Cardiac muscle cell (in vitro differentiated cells and primary cell): ENCODE measurements around the gene CRYBG2. TPM values are rescaled to one million over a fixed set of nuclear protein-coding genes. Genes with fewer than 3 reads are reported as not detected.

Experiments used
- DNase-seq, 2 donors: peaks; one replicate each; pipeline versions ENCODE4 v3.0.0 to v3.0.0-alpha.2; 2010 to 2017; ENCODE audit warnings: low read depth in 1 of 2, low spot score in 1 of 2
- H3K27ac ChIP-seq: fragments of 200-600 bp; sonication (generic); 2 replicates; pipeline ENCODE4 v1.5.1; 2016
- H3K27me3 ChIP-seq: fragments of 200-600 bp; sonication (generic); 2 replicates; pipeline ENCODE4 v1.6.0; 2016; ENCODE audit warnings: control low read depth
- H3K36me3 ChIP-seq: fragments of 200-600 bp; sonication (generic); 2 replicates; pipeline ENCODE4 v1.5.1; 2016; ENCODE audit warnings: control low read depth
- H3K4me1 ChIP-seq: fragments of 200-600 bp; sonication (generic); 2 replicates; pipeline ENCODE4 v1.8.1; 2017; ENCODE audit warnings: low read depth, mild to moderate bottlenecking, mixed run types
- H3K4me3 ChIP-seq: fragments of 200-600 bp; sonication (generic); 2 replicates; pipeline ENCODE4 v1.5.1; 2016; ENCODE audit warnings: mild to moderate bottlenecking
- H3K9me3 ChIP-seq: fragments of 200-600 bp; sonication (generic); 2 replicates; pipeline ENCODE4 v1.5.1; 2017; ENCODE audit warnings: low read depth, mild to moderate bottlenecking, control low read depth
- polyA plus RNA-seq: library from polyadenylated mRNA; unstranded; fragments of >200 nt; fragmentation: Nextera tagmentation; extraction: Ambion mirVana; gene quantifications from 2 replicates; pipeline ENCODE4 v1.2.1, GENCODE V29; 2016
- total RNA-seq: library from RNA; depleted of rRNA; stranded (reverse); fragments of >200 nt; gene quantifications from 2 replicates; pipeline ENCODE4 v1.2.3, GENCODE V29; 2016
- TF ChIP-seq, protein P1 (sequence below): IDR thresholded peaks from 2 replicates; pipeline ENCODE4 v1.5.1; 2012; ENCODE audit warnings: low read depth, mild to moderate bottlenecking, low read length

The CRYBG2 gene
- total and polyA plus RNA-seq, 2 experiments from 2014 or later = 0.06 to 1.7 TPM

DNA sequence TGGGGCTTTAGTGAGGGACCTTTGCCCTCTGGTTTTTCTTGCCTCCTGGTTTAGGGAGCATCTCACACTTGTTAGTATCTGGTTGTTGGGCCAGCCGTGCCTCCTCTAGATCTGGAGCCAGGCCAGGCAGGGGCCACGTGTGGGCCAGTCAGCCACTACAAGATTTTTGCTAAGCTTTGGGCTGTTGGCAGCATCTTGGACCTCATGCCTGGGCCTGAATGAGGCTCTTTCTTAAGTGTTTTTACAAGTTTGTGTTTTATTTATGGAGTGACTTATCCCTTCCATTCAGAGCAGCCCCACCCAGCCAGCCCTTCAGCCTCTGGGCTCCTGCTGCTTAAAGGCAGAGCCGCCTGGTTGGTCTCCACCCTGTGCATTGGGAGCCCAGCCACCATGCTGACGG is 75.6 kb downstream of the CRYBG2 start:
- Histone ChIP-seq H3K4me3 (no peak overlapping the region), H3K4me1 (peaks cover 13% of the 10 kb centered on the region), H3K36me3 (peaks cover 20% of the 10 kb centered on the region), H3K27me3 (no peaks in the 10 kb centered on the region), H3K9me3 (no peaks in the 10 kb centered on the region), H3K27ac (no peak overlapping the region)
- peak in 1 of 2 donors; percentile 52 for DNase-seq
- TF ChIP-seq, protein P1, sequence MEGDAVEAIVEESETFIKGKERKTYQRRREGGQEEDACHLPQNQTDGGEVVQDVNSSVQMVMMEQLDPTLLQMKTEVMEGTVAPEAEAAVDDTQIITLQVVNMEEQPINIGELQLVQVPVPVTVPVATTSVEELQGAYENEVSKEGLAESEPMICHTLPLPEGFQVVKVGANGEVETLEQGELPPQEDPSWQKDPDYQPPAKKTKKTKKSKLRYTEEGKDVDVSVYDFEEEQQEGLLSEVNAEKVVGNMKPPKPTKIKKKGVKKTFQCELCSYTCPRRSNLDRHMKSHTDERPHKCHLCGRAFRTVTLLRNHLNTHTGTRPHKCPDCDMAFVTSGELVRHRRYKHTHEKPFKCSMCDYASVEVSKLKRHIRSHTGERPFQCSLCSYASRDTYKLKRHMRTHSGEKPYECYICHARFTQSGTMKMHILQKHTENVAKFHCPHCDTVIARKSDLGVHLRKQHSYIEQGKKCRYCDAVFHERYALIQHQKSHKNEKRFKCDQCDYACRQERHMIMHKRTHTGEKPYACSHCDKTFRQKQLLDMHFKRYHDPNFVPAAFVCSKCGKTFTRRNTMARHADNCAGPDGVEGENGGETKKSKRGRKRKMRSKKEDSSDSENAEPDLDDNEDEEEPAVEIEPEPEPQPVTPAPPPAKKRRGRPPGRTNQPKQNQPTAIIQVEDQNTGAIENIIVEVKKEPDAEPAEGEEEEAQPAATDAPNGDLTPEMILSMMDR = no peak

DNA sequence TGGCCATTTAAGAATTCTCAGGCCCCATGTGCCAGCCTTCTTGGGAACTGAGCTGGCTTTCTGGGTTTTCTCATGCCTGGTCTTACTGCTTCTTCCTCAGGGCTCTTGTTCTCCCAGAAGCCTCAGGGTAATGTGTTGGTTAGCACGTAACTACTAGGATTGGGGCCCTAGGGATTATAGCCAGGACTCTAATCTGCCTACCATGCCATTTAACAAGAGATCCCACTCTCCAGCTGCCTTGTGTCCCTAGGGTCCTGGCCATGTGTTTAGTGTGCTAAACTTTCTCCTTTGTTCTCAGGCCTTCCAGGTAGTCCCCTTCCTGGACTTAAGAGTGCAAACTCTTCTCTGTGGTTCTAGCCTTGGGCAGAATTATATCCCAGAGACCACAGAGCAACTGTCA is 76.2 kb downstream of the CRYBG2 start:
- no peak overlapping the region for H3K27ac ChIP-seq
- H3K4me1 ChIP-seq = peaks cover 13% of the 10 kb centered on the region

GRCh38 chr1:26277261-26277661 is 76.7 kb downstream of the CRYBG2 start:
- no peak overlapping the region for H3K4me3 ChIP-seq
- H3K36me3 ChIP-seq = peaks cover 26% of the 10 kb centered on the region
- TF ChIP-seq, protein P1 = no peak
- H3K27me3 ChIP-seq = no peaks in the 10 kb centered on the region
- DNase-seq = no peak
- no peaks in the 10 kb centered on the region for H3K9me3 ChIP-seq
- H3K27ac ChIP-seq = no peak overlapping the region
- H3K4me1 ChIP-seq = peaks cover 13% of the 10 kb centered on the region

More for the DNA sequence above, 76.2 kb downstream of the CRYBG2 start:
- H3K27me3 ChIP-seq = no peaks in the 10 kb centered on the region
- peaks cover 26% of the 10 kb centered on the region for H3K36me3 ChIP-seq
- no peak for DNase-seq
- H3K9me3 ChIP-seq = no peaks in the 10 kb centered on the region
- TF ChIP-seq, protein P1 = no peak
- H3K4me3 ChIP-seq = no peak overlapping the region

- H3K4me1 ChIP-seq = peaks cover 7% of the 10 kb centered on the region
- TF ChIP-seq, protein P1 = no peak
- no peak overlapping the region for H3K4me3 ChIP-seq
- peaks cover 33% of the 10 kb centered on the region for H3K36me3 ChIP-seq
- no peaks in the 10 kb centered on the region for H3K27me3 ChIP-seq
- H3K27ac ChIP-seq = peak overlapping the region; percentile 26
- DNase-seq = no peak
- no peaks in the 10 kb centered on the region for H3K9me3 ChIP-seq
Observed at GRCh38 chr1:26276432-26276838, 77.5 kb downstream of the CRYBG2 start.

DNA sequence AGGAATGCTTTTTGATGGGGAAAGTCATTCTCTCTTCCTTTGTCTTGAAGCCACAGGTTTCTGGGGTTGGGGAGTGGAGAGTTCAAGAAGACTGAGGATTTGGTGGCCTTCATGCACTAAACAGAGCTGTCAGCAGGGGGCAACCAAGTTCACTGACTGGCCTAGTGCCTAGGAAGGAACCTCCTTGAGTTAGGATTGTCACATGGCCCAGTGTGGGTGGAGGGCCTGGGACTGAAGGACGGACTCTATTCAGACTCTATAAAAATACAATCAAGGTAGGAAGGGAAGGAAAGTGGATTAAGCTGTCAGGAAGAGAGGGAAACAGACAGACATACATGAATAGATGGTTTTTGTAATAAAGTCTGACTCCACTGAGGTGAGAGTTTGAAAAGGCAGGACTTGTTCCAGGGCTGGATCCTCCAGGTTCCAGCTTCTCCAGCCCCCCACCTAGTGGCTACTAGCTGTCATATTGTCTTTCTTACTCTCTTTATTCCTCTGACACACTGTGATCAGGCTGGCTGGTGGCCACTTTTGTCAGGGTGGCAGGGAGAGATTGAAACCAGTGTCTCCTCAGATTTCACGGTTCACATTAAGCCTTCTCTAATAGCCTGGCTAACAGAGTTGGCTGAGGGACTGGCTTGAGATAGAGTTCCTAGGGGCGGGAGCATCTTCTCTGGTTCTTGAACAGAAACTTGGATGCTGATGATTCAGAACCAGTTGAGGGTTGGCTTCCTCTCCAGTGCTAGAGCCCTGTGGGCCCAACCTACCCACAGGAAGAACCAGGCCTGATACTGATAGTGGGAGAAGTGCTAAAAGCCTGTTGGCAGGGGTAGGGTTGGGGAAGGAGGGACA is 78.1 kb downstream of the CRYBG2 start:
- Histone ChIP-seq H3K27ac (peak overlapping the region; percentile 26), H3K36me3 (peaks cover 38% of the 10 kb centered on the region), H3K4me1 (peaks cover 5% of the 10 kb centered on the region), H3K27me3 (no peaks in the 10 kb centered on the region), H3K4me3 (no peak overlapping the region), H3K9me3 (no peaks in the 10 kb centered on the region)
- DNase-seq = peak; percentile 86 to 99
- TF ChIP-seq, protein P1 = peak; percentile 81
